H1 (cell line): ENCODE measurements around the gene UBA5. TPM values are rescaled to one million over a fixed set of nuclear protein-coding genes. Genes with fewer than 3 reads are reported as not detected.

Experiments
- CTCF ChIA-PET: fragments of 300-600 bp; sonication (Branson Sonifier 250); formaldehyde crosslinking; loops from one replicate; lab custom pipeline; 2021; ENCODE audit not compliant: partially characterized antibody; lab: Charles Lee
- POLR2A ChIA-PET: fragments of 300-600 bp; sonication (Branson Sonifier 250); formaldehyde crosslinking; loops from one replicate; lab custom pipeline; 2021; ENCODE audit warnings: inconsistent platforms; ENCODE audit not compliant: partially characterized antibody; lab: Charles Lee
- DNase-seq, 2 experiments: peaks; one replicate each; pipeline versions ENCODE4 v3.0.0 to v3.0.0-alpha.2; 2010 to 2022; ENCODE audit warnings: low spot score in 2 of 2, low read depth in 1 of 2, mixed read lengths in 1 of 2
- FAIRE-seq: peaks from 2 replicates; lab custom pipeline; 2011; peaks lifted over from hg19 to GRCh38; lab: Jason Lieb, UNC
- H2AFZ ChIP-seq: 2 replicates; pipeline ENCODE4 v1.8.1; 2012; ENCODE audit warnings: low read length, inconsistent platforms
- H2AK5ac ChIP-seq: 2 replicates; pipeline ENCODE4 v1.6.1; 2013; ENCODE audit warnings: low read depth, low read length
- H2BK120ac ChIP-seq: replicated peaks from 2 replicates; pipeline ENCODE3; 2013; ENCODE audit warnings: low read depth, low read length, inconsistent platforms
- H2BK12ac ChIP-seq: 2 replicates; pipeline ENCODE4 v1.6.1; 2013; ENCODE audit warnings: low read depth, low read length
- H2BK15ac ChIP-seq: 2 replicates; pipeline ENCODE4 v1.6.1; 2013; ENCODE audit warnings: low read length
- H2BK20ac ChIP-seq: 2 replicates; pipeline ENCODE4 v1.6.1; 2013; ENCODE audit warnings: low read length
- H2BK5ac ChIP-seq: 2 replicates; pipeline ENCODE4 v1.6.1; 2013; ENCODE audit warnings: low read depth, low read length
- H3K14ac ChIP-seq: 2 replicates; pipeline ENCODE4 v1.6.1; 2013; ENCODE audit warnings: inconsistent platforms; ENCODE audit not compliant: insufficient read length
- H3K18ac ChIP-seq: 2 replicates; pipeline ENCODE4 v1.6.1; 2013; ENCODE audit warnings: low read length; ENCODE audit errors: extremely low read depth
- H3K23ac ChIP-seq: 2 replicates; pipeline ENCODE4 v1.6.1; 2013; ENCODE audit warnings: inconsistent platforms; ENCODE audit not compliant: insufficient read length
- H3K23me2 ChIP-seq: 2 replicates; pipeline ENCODE4 v1.6.1; 2013; ENCODE audit warnings: low read depth, low read length
- H3K27ac ChIP-seq: 2 replicates; pipeline ENCODE4 v1.6.1; 2011; ENCODE audit warnings: low read depth, low read length, inconsistent platforms
- H3K27me3 ChIP-seq, 4 experiments: replicated peaks in 1 of 4; 1 replicate in 1 of 4; 2 replicates in 3 of 4; pipeline versions ENCODE4 v1.6.1 to v1.8.1; 2011 to 2013; ENCODE audit warnings: low read length in 3 of 4, mild to moderate bottlenecking in 3 of 4, inconsistent platforms in 2 of 4, mixed read lengths in 2 of 4, moderate library complexity in 1 of 4; ENCODE audit not compliant: control insufficient read depth in 3 of 4, insufficient read depth in 3 of 4; ENCODE audit errors: extremely low read depth in 1 of 4
- H3K36me3 ChIP-seq, 4 experiments: 2 replicates each; pipeline versions ENCODE4 v1.6.1 to v1.8.1; 2011 to 2013; ENCODE audit warnings: mild to moderate bottlenecking in 4 of 4, low read length in 3 of 4, moderate library complexity in 2 of 4, control low read depth in 1 of 4, inconsistent platforms in 1 of 4; ENCODE audit not compliant: insufficient read depth in 4 of 4, control insufficient read depth in 2 of 4
- H3K4ac ChIP-seq: replicated peaks from 2 replicates; pipeline ENCODE3; 2013; ENCODE audit warnings: low read length, low read depth, mixed read lengths, inconsistent platforms; ENCODE audit not compliant: insufficient read length
- H3K4me1 ChIP-seq, 4 experiments: replicated peaks in 1 of 4; 1 replicate in 1 of 4; 2 replicates in 3 of 4; pipeline versions ENCODE4 v1.6.1 to v1.8.1; 2011 to 2013; ENCODE audit warnings: low read length in 3 of 4, inconsistent platforms in 2 of 4, mixed read lengths in 1 of 4; ENCODE audit not compliant: insufficient read depth in 4 of 4, control insufficient read depth in 3 of 4
- H3K4me2 ChIP-seq, 2 experiments: 2 replicates each; pipeline versions ENCODE4 v1.6.1 to v1.8.1; 2011 to 2013; ENCODE audit warnings: low read depth in 2 of 2, low read length in 2 of 2, control low read depth in 1 of 2, inconsistent platforms in 1 of 2, mild to moderate bottlenecking in 1 of 2; ENCODE audit not compliant: insufficient read depth in 1 of 2
- H3K4me3 ChIP-seq, 4 experiments: fragments of 200-600, 300-600 bp in 1 of 4; sonication (generic), shearing (Covaris generic), sonication (Bioruptor Twin) in 1 of 4; 2 replicates each; pipeline versions ENCODE4 v1.5.1 to v1.8.1; 2011 to 2016; ENCODE audit warnings: low read length in 4 of 4, low read depth in 3 of 4, control low read depth in 2 of 4, inconsistent platforms in 2 of 4, mild to moderate bottlenecking in 2 of 4, mixed read lengths in 1 of 4, moderate library complexity in 1 of 4; ENCODE audit not compliant: insufficient read depth in 2 of 4; ENCODE audit errors: extremely low read depth in 1 of 4
- H3K56ac ChIP-seq: replicated peaks from 2 replicates; pipeline ENCODE3; 2013; ENCODE audit warnings: low read depth, mild to moderate bottlenecking, mixed read lengths, low read length, inconsistent platforms; ENCODE audit not compliant: insufficient read length
- H3K79me1 ChIP-seq: 2 replicates; pipeline ENCODE4 v1.6.1; 2013; ENCODE audit warnings: low read depth, low read length, control low read depth
- H3K79me2 ChIP-seq, 2 experiments: 2 replicates each; pipeline versions ENCODE4 v1.6.1 to v1.8.1; 2012 to 2013; ENCODE audit warnings: low read length in 2 of 2, mild to moderate bottlenecking in 2 of 2, inconsistent platforms in 1 of 2; ENCODE audit not compliant: insufficient read depth in 2 of 2, control insufficient read depth in 1 of 2
- H3K9ac ChIP-seq, 4 experiments: replicated peaks in 1 of 4; 1 replicate in 1 of 4; 2 replicates in 3 of 4; pipeline versions ENCODE4 v1.6.1 to v1.8.1; 2011 to 2013; ENCODE audit warnings: low read depth in 3 of 4, low read length in 3 of 4, control low read depth in 2 of 4, mild to moderate bottlenecking in 2 of 4, moderate library complexity in 2 of 4, inconsistent platforms in 1 of 4; ENCODE audit errors: extremely low read depth in 1 of 4
- H3K9me3 ChIP-seq, 2 experiments: 2 replicates each; pipeline versions ENCODE4 v1.6.1 to v1.8.1; 2012 to 2013; ENCODE audit warnings: mild to moderate bottlenecking in 2 of 2, moderate library complexity in 2 of 2, control low read depth in 1 of 2, inconsistent platforms in 1 of 2, low read depth in 1 of 2, low read length in 1 of 2, mixed read lengths in 1 of 2; ENCODE audit not compliant: insufficient read depth in 2 of 2
- H4K20me1 ChIP-seq, 2 experiments: replicated peaks in 1 of 2; 2 replicates each; pipeline versions ENCODE3 to v1.8.1; 2011 to 2013; ENCODE audit warnings: inconsistent platforms in 2 of 2, low read length in 2 of 2, mild to moderate bottlenecking in 1 of 2; ENCODE audit not compliant: insufficient read depth in 2 of 2, control insufficient read depth in 1 of 2
- H4K5ac ChIP-seq: 2 replicates; pipeline ENCODE4 v1.6.1; 2013; ENCODE audit warnings: low read length, low read depth, mixed read lengths, inconsistent platforms; ENCODE audit not compliant: insufficient read length
- H4K8ac ChIP-seq: 2 replicates; pipeline ENCODE4 v1.8.0; 2013; ENCODE audit warnings: mild to moderate bottlenecking, moderate library complexity, low read length, inconsistent platforms; ENCODE audit not compliant: insufficient read depth; ENCODE audit errors: extremely low read depth
- H4K91ac ChIP-seq: replicated peaks from 2 replicates; pipeline ENCODE3; 2013; ENCODE audit warnings: low read length, mixed read lengths, inconsistent platforms; ENCODE audit not compliant: insufficient read length
- POLR2AphosphoS5 ChIP-seq: IDR thresholded peaks from 2 replicates; pipeline ENCODE4 v1.6.1; 2011; ENCODE audit warnings: low read depth, low read length
- POU5F1 ChIP-seq: IDR thresholded peaks from 2 replicates; pipeline ENCODE4 v1.6.1; 2011; ENCODE audit warnings: low read depth, mild to moderate bottlenecking, low read length, moderate library complexity
- WGBS, 2 experiments: shearing (Covaris generic) in 1 of 2; methylation state at CpG; one replicate each; pipeline versions ENCODE4 v1.1.6 to v1.1.7; 2013 to 2015; ENCODE audit warnings: low lambda C conversion rate in 2 of 2, mixed read lengths in 2 of 2, inconsistent platforms in 1 of 2, low coverage in 1 of 2, missing lambda C conversion rate in 1 of 2; ENCODE audit not compliant: insufficient replicate concordance in 2 of 2, insufficient coverage in 1 of 2, insufficient read length in 1 of 2; ENCODE audit errors: extremely low coverage in 1 of 2, missing lambda C conversion rate in 1 of 2; 5-methylcytosine and 5-hydroxymethylcytosine counted together
- polyA plus RNA-seq, 7 experiments: library from polyadenylated mRNA; depleted of rRNA in 3 of 7; stranded (reverse) in 5 of 7; unstranded in 2 of 7; fragments of >200 nt in 5 of 7; fragments of 200-250 nt in 2 of 7; gene quantifications; 1 replicate in 5 of 7; 2 replicates in 1 of 7; 4 replicates in 1 of 7; pipeline versions ENCODE4 v1.2.1 to v1.2.3, GENCODE V29; 2011 to 2013; ENCODE audit warnings: missing spikeins in 2 of 7, mixed read lengths in 2 of 7
- total RNA-seq: library from RNA; stranded (reverse); fragmentation: NEBNext Ultra II Directional; extraction: Animal tissue kit (Norgen Biotek cat#: 25700); gene quantifications from 2 replicates; pipeline ENCODE4 v1.2.1, GENCODE V29; 2021

The UBA5 gene
- total and polyA plus RNA-seq, 2 of the 8 experiments (the other 6 are each of a cell fraction or from before 2014, with no cell fraction given), result 11.0 to 28.0 TPM

GRCh38 chr3:132720228-132720627 lies 60.1 kb downstream of the UBA5 start:
- TF ChIP-seq POU5F1 (no peak), POLR2AphosphoS5 (no peak)
- TF ChIP-seq, all 59 proteins: peak for 0
- Histone ChIP-seq H2AFZ (no peak overlapping the region), H2BK15ac (no peak overlapping the region), H3K4me2 (peak overlapping the region; percentile 8 to 64; a peak in 1 of 4 replicates), H3K4me3 (peak overlapping the region in 1 of 4 experiments; percentile 22; a peak in 1 of 8 replicates), H3K79me1 (no peaks in the 10 kb centered on the region), H2AK5ac (no peak overlapping the region), H2BK5ac (no peak overlapping the region), H3K18ac (no peak overlapping the region), H3K27ac (no peak overlapping the region), H3K23me2 (no peaks in the 10 kb centered on the region), H3K9me3 (no peaks in the 10 kb centered on the region), H2BK20ac (no peak overlapping the region), H4K91ac (no peak overlapping the region), H4K5ac (no peak overlapping the region), H2BK12ac (no peak overlapping the region), H3K56ac (no peak overlapping the region), H3K14ac (no peak overlapping the region), H3K4me1 (peaks cover 0 to 2% (median 0%) of the 10 kb centered on the region in 4 experiments; a peak in 1 of 7 replicates), H3K79me2 (peaks cover 0 to 7% of the 10 kb centered on the region in 2 experiments; a peak in 1 of 4 replicates), H3K23ac (no peak overlapping the region), H3K9ac (no peak overlapping the region), H3K4ac (no peak overlapping the region), H4K8ac (no peak overlapping the region), H3K36me3 (peaks cover 0 to 18% (median 10%) of the 10 kb centered on the region in 4 experiments; a peak in 4 of 8 replicates), H2BK120ac (no peak overlapping the region), H4K20me1 (no peaks in the 10 kb centered on the region), H3K27me3 (no peaks in the 10 kb centered on the region)
- WGBS, 2 experiments, result 86% methylated on average over 6 of the region's 6 CpGs; no CpG with 5 or more reads in 1 of the 2 experiments
- FAIRE-seq (no peak), DNase-seq (no peak)
- ChIA-PET CTCF (interaction anchor here (0.6 kb wide), 1 partner anchor 183 kb away, joined by 3 read pairs; no protein-coding TSS in a partner anchor), POLR2A (no interaction called here)
